GM19463 (cell line): ENCODE data around the gene PGAM2.

Experiments used
- ATAC-seq: cut with Tn5 transposase; IDR thresholded peaks from one replicate; pipeline ENCODE4 v1.9.1; 2021; ENCODE audit warnings: mild to moderate bottlenecking, moderate library complexity; ENCODE audit not compliant: unreplicated experiment

PGAM2 gene

DNA sequence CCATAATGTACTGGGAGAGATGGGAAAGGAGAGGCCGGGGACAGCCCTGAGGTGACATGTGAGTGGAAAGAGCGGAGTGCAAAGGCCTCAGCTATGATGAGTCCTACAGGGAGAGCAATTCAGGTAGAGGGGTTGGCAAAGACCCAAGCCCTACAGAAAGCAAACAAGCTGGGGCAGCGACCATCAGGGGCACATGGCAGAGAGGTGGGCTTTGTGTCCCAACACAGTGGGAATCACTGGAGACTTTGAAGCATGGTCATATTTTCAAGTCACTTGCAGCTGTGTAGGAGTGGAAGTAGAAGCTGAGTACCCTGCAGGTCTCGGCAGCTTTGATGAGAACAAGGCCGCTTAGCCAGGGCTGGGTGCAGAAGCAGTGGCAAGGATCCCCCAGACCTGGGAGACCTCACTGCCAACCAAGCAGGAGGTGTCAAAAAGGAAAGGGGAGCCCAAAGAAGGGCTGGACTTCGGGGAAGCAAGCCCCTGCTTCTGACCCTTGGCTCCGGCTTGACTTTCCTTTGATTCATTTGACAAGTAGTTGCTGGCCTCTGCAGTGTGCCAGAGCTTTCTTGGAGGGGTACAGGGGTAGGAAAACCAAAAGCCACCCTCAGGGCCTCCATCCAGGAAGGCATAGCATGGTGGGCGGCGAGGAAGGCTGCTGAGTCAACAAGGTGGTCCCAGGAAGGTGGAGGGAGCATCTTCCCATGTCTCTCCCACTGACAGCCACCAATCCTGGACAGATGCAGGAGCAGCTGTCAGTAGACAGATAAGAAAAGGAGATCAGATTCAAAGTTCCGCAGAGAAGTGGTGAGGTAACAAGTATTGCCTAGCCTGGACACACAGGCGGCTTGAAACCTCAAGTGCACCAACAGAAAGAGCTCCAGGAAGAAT, 1.9 kb upstream of the PGAM2 start:
- no peak for ATAC-seq

DNA sequence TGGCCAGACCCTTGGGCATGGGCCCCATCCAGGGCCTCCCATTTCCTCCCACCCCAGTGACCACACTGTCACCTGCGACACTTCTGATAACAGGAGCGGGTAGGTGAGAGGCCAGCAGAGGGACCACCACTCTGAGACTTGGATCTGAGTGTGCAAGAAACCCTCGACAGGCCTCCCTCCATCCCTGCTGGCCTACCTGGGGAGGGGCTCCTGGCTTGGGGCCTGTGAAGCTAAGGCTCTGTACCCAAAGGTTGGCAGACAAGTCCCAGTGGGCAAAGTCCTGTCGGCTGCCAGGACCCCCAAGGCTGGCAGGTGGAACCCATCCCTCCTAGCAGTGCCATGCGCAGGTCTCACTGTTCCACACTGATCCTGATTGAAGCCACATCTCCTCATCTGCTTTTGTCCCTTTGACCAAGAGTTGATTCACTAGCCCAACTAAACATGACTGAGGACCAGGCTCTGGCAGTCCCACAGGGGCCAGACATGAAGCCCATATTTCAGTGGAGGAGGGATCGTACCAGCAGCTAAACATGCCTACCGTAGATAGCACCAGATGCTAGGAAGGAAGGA, 1.2 kb upstream of the PGAM2 start:
- ATAC-seq: no peak

DNA sequence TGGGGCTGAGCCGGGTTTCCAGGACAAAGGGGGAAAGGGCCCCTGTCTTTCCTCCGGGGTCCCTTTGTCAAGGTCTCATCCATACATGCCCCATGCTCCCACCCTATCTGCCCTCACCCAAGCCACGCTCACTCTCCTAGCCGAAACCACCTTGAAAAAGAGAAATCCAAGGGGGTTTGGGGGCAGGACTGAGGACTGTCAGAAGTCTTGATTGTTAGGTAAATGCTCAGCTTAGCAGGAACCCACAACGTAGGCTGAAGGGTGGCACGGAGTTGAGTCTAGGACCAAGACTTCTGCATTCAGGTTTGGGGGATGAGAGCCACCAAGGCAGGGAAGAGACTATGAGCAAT, 719 bp upstream of the PGAM2 start:
- ATAC-seq: no peak

DNA sequence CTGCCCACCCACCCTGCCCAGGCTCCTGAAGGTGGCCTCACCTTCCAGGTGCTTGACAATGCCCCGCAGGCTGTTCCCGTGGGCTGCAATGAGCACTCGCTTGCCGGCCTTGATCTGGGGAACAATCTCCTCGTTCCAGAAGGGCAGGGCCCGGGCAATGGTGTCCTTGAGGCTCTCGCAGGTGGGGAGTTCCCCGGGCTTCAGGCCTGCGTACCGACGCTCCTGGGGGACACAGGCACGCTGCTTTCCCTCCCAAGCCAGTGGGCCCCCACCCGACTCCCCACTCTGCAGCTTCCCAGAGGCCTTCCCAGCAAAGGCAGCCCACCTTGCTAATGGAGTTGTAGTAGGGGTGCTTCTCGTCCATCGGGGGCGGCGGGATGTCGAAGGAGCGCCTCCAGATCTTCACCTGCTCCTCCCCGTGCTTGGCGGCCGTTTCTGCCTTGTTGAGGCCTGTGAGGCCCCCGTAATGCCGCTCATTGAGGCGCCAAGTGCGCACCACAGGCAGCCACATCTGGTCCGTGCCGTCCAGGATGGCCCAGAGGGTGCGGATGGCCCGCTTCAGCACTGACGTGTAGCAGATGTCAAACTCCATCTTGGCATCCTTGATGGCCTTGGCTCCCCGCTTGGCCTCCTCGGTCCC, 456 bp downstream of the PGAM2 start:
- no peak for ATAC-seq

- no peak for ATAC-seq
These were observed 1.3 kb downstream of the PGAM2 start for GRCh38 chr7:44063894-44064651.

GRCh38 chr7:44063547-44063893, 1.8 kb downstream of the PGAM2 start:
- ATAC-seq: no peak

DNA sequence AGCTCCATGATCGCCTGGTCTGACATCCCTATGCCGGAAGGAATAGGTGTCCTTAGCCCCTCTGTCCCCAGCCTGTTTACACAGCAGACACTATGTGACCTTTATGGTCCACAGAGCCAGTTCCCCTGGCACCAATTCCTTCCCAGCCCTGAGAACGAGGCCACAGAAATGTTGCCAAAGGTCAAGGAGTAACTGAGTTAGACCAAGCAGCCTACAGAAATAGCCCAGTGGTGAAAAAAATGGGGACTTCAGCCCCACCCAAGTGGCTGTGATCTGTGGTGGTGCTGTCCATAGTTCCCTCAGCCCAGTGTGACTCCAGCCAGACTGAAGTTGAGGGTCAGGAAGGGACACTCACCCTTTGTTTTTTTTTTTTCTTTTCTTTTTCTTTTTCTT, 2.5 kb downstream of the PGAM2 start:
- ATAC-seq: no peak

DNA sequence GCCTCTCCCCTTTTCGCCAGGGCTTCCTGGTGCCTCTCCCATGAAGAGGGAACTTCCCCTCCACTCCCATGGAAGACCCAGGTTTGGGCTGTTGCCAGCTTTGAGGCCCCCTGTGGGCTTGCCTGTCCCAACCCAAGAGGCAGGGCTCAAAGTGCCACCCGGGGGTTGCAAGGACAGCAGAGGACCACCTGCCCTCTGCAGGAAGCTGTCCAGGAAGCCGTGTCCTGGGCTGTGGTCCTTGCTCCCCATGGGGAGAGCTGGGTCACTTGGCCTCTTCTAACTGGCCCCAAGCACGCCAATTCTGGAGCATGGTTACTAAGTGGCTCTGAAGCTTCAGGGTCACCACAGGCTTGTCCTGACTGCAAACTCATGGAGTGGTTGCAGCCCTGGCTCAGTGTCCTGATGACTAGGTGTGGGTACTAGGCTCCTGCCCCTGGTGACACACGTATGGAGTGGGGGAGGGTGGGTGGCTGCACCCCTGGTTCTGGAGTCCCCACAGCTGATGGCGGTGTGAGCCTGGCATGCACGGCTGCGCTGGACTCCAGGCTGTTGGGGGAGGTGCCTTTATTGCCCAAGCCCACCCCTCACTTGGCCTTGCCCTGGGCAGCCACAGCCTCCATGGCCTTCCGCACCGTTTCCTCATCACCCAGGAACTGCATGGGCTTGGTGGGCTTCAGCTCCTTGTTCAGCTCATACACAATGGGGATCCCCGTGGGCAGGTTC, 3.0 kb downstream of the PGAM2 start:
- no peak for ATAC-seq

GRCh38 chr7:44061645-44062179, 3.7 kb downstream of the PGAM2 start:
- no peak for ATAC-seq

DNA sequence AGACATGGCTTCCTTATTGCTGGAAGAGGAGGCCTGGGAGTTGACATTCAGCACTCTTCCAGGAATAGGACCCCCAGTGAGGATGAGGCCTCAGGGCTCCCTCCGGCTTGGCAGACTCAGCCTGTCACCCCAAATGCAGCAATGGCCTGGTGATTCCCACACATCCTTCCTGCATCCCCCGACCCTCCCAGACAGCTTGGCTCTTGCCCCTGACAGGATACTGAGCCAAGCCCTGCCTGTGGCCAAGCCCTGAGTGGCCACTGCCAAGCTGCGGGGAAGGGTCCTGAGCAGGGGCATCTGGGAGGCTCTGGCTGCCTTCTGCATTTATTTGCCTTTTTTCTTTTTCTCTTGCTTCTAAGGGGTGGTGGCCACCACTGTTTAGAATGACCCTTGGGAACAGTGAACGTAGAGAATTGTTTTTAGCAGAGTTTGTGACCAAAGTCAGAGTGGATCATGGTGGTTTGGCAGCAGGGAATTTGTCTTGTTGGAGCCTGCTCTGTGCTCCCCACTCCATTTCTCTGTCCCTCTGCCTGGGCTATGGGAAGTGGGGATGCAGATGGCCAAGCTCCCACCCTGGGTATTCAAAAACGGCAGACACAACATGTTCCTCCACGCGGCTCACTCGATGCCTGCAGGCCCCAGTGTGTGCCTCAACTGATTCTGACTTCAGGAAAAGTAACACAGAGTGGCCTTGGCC, 4.3 kb downstream of the PGAM2 start:
- ATAC-seq: no peak

- no peak for ATAC-seq
These were observed 5.0 kb downstream of the PGAM2 start for GRCh38 chr7:44060091-44060947.

- peak; percentile 58 for ATAC-seq
These were observed 5.9 kb downstream of the PGAM2 start for GRCh38 chr7:44059219-44060090.

DNA sequence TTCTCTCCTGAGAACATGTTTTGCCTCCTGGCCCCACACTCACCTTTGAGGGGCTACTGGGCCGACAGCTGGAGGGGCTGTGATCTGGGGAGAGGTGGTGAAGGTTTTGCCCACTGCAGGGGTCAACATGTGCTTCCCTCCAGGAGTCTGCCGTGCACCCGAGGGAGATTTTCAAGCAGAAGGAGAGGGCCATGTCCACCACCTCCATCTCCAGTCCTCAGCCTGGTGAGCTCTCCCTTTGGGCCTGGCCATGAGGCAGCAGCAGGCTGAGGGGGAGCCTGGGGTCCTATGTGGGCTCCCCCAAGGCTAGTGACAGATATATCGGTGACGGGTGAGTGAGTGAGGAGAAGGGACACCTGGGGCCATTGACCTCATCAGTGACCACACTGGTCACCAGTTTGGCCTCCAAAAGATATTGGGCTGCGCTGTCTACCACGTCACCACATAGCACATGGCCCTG, 6.6 kb downstream of the PGAM2 start:
- no peak for ATAC-seq

DNA sequence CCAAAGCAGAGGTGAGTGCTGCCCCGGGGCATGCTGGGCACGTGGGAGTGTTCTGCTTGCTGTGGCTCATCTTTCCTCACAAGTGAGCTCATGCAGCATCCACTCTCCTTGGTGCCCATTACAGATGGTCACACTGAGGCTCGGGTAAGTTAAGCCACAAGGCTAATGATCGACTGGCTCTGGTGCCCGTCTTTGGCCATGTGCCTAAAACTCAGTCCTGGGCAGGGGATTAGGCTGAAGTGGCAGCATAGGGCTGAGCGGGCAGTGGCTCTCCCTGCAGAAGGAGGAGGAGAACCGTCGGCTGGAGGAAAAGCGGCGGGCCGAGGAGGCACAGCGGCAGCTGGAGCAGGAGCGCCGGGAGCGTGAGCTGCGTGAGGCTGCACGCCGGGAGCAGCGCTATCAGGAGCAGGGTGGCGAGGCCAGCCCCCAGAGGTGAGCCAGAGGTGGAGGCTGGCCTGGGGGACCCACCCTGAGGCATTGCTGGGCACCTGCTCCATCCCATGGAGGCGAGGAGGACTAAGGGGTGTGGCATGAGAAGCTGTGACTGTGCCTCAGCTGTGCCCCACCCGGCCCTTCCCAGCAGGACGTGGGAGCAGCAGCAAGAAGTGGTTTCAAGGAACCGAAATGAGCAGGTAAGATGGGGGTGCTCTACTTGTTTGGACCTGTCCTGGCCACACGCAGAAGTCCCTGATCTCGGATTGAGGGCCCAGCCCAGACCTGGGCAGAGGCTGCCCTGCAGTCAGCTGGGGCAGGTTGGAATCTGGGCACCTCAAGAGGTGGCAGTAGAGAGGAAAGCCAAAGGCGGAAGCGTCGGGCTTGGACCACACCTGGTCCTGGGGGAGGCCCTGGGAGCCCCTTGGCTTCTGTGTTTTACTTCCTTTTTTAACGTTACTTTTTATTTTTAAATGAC, 7.3 kb downstream of the PGAM2 start:
- ATAC-seq: no peak

- ATAC-seq: no peak
These were observed 8.1 kb downstream of the PGAM2 start for GRCh38 chr7:44057181-44057848.

GRCh38 chr7:44056681-44057080, 8.7 kb downstream of the PGAM2 start:
- ATAC-seq: no peak
